NCI-H187 treated with DMSO at 0.1 percent for 48 hours (cell line): ENCODE measurements around the gene GLRX.
"Not testable (repeated sequence)": the region's sequence is repeated elsewhere in the genome, so short reads cannot be mapped to it uniquely, and the experiment has no call there.

Experiments
- DNase-seq: peaks from one replicate; lab custom pipeline; 2025; lab: John Stamatoyannopoulos, UW

Gene GLRX, protein sequence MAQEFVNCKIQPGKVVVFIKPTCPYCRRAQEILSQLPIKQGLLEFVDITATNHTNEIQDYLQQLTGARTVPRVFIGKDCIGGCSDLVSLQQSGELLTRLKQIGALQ

GRCh38 chr5:95822542-95823181 lies at the start of gene GLRX:
Gene GLRX (minus strand): TSS chr5:95822726. CDS start chr5:95822662, 64 bp downstream.
- DNase-seq: no peak

- no peak for DNase-seq
Measured at GRCh38 chr5:95871146-95871806, 48.8 kb upstream of the GLRX start.

DNA sequence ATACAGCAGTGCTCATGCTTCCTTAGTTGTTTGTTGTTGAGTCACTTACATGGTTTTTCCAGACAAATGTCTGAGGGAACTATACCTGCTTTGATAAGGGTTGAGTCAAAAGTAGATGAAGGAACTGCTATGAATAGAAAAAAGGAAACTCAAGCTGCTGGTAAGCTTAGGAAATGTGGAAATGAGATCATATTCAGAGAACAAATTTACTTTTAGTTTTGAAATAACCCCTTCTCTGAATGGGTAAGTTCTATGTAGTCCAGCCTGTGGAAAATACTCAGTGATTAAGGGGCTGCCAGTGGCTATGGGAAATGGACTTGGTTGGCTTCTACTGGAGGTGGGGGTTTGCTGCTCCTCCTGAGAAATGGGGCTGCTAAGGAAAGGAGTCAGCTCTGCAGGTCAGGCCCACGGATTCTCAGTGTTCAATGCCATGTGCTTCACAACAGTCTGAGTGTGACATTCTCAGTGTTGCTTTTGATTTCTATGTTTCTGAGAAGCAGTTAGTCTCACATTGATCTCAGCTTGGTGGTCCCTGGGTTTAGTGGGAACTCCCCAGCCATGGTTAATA lies 47.7 kb upstream of the GLRX start:
- DNase-seq: no peak

GRCh38 chr5:95869173-95869855 lies 46.8 kb upstream of the GLRX start:
- not testable (repeated sequence) for DNase-seq

GRCh38 chr5:95868136-95868535 lies 45.6 kb upstream of the GLRX start:
- no peak for DNase-seq

- no peak for DNase-seq
Measured at GRCh38 chr5:95866435-95867040, 44.0 kb upstream of the GLRX start.

DNA sequence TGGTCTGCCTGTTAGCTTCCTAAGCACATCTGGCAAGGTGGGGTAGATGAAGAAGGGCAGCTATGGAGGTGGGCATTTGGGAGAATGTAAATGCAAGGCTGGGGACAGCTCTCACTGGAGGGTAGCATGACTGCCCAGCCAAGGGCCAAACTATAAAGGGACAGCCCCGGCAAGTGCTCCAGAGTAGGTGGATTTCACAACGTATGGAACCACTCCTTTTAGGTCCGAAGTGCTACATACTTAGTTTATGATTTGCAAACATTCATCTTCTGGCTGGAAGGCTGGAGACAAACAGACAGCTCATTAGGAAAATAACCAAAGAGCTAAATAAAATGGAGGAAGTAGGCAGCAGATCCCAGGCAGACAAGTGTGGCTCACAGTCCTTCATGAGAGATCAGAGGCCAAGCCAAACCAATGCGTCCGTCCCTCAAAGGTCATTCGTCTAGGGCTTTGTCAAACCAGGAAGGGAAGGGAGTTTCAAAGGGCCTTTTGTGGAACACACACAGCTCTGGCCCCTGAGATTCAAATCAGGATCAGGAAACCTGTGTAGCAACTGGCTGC lies 42.5 kb upstream of the GLRX start:
- DNase-seq: no peak

DNA sequence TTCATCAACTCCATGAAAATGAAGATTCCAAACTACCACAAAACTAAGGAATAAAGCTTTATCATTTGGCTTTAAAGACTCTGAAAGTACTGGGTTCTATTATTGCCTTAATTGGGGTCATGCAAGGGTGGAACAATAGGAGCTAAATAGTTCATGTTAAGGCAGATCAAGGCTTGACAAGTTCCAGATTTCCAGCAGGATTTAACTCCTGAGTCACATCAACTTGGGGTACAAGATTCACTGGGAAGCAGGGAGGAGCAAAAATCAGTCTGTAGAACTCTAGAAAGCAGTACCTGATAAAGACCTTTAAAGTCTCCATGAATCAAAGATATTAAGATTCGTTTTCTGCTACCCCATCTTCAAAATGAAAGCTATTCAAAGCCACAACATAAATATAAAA lies 41.9 kb upstream of the GLRX start:
- no peak for DNase-seq

- DNase-seq: no peak
Measured at GRCh38 chr5:95863383-95863757, 40.8 kb upstream of the GLRX start.

- DNase-seq: no peak
Measured at GRCh38 chr5:95862671-95863382, 40.3 kb upstream of the GLRX start.

DNA sequence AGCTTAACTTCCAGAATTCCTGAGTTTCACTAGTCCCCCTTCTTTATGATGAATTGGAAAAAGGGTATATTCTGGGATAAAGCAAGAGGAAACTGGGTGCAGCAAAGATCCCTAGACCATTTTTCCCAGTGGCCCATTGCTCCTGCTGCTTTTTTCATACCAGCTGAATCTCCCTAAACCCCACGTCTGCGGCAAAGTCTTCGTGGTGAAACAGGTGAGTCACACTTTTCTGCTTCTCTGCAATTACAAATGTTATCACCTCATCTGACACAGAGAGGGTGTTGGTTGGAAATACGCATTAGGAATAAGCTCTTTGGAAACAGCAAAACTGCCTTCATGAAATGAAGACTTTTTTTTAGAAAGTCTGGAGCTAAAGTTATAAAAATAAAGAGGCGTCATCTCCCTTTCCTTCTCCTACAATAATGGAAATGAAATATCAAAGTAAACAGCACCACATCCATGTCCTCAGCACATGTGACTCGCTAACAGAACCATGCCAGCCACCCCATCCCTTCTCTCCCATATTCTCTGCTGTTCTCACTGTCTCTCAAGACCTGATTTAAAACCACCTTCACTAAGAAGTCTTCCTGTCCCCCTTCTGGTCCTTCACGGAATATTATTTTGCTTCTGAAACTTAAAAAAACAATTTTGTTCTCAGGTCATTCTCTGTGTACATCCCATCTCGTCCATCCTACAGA lies 39.5 kb upstream of the GLRX start:
- DNase-seq: no peak

DNA sequence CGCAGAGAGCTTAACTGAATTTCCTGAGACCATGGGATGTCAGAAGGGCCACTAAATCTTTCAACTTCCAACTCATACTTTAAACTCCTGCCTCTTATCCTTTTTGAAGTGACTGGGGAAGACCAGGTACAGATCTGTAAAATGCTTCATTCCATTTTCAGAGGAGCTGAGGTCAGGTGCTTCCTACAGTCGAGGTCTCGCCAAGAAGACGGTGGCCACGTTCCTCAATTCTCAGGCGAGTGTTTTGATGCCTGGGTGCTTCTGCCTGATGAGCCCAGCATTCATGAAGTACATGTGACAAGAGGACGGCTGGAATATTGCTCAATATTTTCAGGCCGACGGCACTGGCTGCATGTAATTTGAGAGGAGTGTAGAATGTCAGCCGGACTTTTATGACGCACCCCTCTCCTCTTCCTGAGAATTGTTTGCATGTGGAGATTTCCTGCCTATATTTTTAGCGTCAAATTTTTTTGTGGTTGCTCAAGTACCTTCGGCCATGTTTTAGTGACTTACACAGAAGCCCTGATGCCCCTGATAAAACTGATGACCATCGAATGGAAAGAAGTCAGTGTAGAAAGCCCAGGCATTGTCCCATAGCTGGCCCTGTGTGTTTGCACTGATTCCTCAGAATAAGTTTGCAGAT lies 38.8 kb upstream of the GLRX start:
- DNase-seq: no peak

DNA sequence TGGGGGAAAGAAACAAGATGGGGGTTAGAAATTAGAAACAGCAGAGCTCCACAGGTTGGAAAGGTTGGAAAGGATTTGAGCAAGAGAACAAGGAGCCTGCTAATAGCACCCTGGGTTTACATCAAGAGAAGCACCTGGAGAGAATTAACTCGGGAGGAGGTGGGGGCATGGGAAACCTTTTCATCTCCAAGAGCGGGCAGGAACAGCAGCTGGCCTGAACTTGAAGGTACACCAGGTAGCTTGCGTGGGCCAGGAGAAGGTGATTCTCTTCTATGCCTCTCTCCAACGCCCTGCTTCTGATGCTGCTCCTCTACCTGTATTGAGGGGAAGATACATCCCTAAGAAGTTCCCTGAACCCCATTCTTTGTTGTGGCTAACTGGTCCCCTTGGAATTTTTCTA lies 37.1 kb upstream of the GLRX start:
- DNase-seq: no peak

DNA sequence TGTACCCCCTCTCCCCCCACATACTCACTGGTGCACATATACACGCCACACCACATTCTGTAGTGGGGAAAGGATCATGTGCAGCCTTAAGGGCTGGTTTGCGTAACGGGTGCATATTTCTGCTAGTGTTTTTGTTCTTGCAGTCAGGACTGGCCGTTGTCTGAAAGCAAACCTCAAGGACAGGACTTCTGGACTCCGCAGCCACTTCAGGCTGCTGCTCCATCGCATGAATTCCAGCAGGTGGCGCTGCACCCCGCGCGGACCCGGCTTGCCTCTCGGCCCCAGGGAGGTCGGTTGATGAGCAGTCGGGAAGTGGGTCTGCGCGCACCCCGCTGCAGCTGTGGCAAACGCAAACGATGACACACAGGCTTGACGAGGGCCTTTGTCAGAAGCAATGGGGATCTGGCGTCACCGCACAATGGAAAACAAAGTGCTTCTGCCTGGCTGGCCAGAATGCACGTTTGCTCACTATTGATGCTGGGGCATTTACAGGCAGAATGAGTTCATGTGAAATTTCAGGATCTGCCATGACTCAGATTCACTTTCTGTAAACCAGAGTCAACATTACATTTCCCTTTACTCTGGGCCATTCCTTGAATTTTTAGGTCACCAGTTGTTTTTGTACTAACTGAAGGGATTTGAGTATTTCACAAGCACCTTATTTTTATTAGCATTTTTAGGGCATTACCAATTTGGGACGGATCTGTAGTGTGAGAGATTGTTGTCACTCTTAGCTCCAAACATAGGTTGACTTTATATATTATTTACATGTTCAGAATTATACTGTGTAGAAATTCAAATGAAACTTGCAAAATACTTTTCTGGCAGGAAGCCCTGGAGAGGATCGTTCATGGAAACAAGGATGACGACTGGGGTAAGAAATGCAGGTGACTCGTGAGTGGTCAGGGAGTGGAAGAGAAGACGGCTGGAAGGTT lies 36.4 kb upstream of the GLRX start:
- DNase-seq: no peak

- no peak for DNase-seq
Measured at GRCh38 chr5:95858023-95858461, 35.5 kb upstream of the GLRX start.

- no peak for DNase-seq
Measured at GRCh38 chr5:95857185-95857945, 34.8 kb upstream of the GLRX start.

DNA sequence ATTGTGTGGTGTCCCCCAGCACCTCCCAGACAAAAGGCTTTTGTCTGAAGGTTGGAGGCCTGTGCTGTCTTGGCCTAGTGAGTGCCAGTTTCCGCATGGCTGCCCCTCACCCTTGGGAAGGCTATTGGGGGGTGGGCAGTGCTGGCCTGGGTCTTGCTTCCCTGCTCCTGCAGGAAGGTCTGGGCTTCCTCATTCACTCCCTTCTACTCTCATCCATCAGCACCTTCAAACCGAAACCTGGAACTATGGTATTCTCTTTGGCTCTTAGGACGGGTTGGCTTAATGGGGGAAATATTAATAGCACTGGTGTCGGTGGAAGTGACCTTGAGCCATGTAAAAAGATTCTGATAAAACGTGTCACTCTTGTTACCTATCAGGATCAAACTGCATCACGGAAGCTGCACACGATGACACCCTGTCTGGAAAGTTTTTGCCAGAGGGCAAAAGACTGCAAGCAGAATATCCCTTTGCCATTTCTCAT lies 34.0 kb upstream of the GLRX start:
- no peak for DNase-seq

- no peak for DNase-seq
Measured at GRCh38 chr5:95853490-95853889, 31.0 kb upstream of the GLRX start.
